HG03520 (cell line): ENCODE data around the gene COL4A6.

Experiments used
- ATAC-seq: cut with Tn5 transposase; IDR thresholded peaks from one replicate; pipeline ENCODE4 v1.9.1; 2021; ENCODE audit warnings: mild to moderate bottlenecking, moderate library complexity; ENCODE audit not compliant: unreplicated experiment

The COL4A6 gene

DNA sequence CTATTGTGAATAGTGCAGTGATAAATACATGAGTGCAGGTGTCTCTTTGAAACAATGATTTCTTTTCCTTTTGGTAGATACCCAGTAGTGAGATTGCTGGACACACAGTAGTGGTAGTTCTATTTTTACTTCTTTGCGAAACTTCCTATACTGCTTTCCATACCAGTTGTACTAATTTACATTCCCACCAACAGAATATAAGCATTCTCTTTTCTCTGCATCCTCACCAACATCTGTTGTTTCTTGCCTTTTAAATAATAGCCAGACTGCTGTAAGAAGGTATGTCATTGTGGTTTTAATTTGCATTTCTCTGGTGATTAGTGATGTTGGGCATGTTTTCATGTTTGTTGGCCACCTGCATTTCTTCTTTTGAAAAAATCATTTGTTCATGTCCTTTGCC, 105.9 kb downstream of the COL4A6 start:
- no peak for ATAC-seq

DNA sequence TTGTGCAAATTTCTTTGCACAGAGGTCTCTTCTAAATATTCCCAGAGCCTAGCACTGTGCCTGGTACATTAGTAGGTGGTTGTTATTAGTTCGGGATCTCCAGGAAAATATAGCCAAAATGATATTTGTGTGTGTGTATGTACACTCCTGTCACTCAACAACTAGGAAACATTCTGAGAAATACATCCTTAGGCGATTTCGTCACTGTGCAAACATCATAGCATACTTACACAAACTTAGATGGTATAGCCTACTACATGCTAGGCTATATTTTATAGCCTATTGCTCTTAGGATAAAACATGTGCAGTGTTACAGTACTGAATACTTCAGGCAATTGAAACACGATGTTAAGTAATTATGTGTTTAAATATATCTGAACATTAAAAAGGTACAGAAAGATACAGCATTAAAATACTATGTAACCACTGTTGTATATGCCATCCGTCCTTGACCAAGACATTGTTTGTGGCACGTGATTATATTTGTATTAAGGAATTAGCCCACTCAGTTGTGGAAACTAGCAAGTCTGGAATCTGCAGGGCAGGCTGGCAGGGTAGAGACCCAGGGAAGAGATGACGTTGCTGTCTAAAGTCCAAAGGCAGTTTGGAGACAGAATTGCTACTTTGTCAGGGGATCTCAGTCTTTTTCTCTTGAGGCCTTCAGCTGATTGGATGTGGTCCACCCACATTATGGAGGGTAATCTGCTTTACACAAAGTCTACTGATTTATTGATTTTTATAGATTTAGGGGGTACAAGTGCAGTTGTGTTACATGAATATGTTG, 106.9 kb downstream of the COL4A6 start:
- no peak for ATAC-seq

DNA sequence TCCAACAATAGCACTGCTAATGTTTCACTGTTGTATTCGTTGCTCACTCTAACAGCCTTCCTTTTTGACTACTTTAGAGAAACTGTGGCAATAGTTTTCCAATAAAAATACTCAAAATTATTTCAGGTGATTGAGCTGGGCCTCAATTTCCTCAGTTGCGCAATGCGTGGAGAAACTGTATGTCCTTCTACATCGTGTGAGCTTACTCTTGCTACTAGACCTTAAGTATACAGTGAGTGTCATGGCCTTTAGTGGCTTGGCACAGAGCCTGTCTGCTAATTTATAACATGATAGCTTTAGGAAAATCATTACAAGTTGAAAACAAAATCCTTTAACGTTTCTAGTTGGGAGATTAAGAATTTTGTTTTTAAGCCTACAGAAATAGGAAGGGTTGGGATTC, 114.5 kb downstream of the COL4A6 start:
- no peak for ATAC-seq

DNA sequence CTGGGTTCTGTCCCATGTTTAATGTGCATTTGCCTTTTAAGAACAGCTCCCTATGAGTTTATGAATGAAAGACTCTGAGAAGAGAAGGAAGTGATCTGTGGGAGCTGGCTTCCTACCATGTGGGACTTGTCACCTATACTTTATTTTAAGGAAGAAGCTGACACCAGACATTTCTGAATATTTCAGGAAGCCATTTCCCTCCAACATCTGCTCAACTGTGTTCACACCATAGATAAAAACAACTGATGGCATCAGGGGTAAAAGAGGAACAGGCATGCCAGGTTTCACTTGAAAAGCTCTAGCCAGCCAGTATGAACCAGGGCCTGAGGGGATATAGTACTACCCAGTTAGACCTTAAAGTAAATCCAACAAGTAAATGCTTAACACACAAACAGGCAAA, 116.0 kb downstream of the COL4A6 start:
- no peak for ATAC-seq

DNA sequence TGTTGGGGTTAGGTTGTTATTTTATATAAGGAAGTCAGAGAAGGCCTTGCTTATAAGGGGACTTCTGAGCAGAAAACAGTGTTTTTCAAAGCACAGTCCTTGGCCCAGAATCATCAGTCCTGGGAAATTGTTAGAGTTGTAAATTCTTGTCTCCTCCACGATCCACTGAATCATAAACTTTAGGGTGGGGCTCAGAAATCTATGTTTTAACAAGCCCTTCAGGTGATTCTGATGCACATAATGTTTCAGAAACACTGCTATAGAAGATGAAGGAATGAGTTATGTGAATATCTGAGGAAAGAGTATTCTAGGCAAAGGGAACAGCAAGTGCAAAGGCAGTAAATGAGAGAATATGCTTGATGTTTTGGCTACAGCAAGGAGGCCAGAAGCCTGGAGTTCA, 121.8 kb downstream of the COL4A6 start:
- no peak for ATAC-seq

DNA sequence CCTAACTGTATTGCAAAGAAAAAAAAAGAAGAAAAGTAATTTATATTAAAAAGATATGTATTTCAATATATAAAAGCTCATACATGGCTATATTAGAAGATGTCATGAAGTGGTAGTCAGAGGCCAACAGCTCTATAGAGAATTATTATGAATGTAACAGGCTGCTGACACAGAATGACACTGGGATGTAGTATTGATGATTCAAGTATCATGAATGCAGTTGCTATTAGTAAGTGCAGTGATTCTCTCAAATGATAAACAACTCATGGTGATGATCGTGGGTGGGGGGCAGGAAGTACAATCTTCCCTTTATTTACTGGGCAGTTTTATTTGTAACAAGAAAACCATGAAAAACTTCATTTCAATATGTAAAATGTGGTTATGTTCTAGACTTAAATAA, 124.6 kb downstream of the COL4A6 start:
- no peak for ATAC-seq

DNA sequence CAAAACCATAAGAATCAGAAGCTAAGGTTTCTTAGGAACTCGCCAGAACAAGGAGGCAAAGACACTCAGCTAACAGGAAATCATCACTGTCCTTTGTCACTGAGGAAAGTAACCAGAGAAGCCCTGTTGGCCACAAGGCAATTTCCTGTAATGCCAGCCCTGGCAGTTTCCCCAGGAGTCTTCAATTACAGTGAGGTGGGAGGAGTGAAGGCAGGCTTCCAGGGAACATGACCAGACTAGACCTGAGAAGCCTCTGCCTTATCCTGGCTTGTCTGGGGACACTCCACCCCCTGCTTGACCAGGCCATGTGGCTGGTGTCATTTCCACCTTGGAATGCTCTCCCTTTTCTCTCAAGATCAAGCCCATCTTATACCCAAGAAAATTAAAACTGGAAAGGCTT, 125.3 kb downstream of the COL4A6 start:
- no peak for ATAC-seq

DNA sequence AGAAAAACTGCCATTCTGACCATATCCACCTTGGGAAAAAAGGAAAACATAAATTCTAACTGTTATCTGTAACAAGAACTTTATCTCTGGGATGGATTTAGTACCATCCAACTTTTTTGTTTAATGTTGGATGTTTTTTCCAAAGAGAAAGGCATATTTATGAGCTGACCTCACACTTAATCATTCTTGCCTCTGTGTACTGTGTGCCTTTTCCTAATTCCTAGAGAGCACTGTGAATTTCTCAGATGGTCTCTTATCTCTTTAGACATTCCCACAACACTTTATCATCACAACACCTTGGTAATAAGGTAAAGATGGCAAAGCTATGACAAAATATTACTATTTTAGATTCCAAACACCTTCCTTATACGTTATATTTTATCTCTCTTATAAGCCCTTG, 126.2 kb downstream of the COL4A6 start:
- no peak for ATAC-seq

DNA sequence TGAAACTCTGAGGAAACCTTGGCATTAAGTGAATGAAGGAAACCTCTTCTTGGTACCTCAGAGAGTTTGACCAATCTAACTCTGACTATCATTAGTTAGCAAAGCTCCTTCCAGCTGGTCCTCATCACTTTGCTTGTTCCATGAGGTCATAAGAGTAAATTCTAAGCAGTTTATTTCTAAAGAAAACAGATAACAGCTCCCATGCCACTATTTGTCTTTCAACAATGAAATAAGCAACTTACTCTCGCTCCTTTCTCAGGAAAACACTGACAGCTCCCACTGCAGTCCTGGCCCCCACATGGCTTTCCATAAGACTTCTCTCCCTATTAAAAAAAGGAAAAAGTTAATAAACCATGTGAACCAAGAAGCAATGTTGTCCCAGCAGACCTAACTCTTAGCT, 127.7 kb downstream of the COL4A6 start:
- no peak for ATAC-seq

DNA sequence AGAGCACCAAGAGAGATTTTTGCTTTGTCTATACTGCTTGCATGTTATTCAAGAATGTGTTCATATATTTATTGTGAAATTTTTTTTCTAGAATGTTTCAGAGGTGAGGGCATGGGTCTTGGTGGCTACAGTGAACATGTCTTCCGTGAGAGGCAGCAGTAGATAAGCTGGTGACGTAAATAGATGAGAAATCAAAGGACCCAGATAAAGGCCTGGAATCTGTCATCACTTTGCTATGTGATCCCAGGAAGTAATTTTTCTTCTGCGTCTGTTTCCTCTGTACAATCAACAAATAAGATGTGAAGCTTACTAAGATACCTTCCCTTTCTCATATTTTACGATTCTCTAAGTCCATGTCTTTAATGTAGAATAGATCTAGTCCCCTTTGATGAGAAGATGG, 129.1 kb downstream of the COL4A6 start:
- ATAC-seq: no peak

DNA sequence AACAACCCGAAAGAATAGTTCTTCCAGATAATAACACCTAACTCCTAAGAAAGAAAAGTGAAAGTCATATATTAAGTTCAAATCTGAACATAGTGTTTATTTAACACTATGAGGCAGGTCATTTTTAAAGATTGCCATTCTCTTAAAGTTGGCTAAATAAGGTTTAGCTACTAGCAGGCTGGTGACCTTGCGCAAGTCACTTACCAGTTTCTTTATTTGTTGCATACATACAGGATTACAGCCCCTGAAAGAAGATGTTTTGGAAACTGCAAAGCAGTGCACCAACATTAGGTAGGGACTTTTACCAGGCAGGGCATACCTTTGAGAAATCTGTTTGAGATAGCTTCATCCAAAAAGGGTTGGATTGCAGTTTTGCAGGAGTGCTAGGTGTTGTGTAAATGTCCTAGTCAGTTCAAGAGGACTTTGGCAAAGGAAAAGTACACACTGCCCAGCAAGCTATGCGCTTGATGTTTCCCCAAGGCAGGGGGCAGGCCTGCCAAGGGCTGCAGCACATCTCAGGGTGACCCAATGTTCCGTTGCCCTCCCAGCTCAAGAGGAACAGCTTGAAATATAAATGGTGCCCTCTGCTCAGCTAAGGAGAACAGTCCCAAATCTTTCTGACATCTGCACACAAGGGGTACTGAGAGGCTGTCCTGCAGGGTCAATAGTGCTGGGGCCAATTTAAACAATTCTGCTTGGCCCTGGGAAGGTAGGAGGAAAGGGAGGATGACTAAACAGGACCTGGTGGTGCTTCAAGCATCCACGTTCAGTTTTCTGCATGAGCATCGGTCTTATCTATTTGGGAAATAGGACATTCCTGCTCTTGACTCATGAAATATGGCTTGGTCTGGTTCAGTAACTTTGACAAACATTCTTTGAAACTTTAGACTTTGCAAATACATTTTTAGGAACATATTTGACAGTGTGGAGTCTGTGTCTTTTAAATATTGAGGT, 130.8 kb downstream of the COL4A6 start:
- ATAC-seq: no peak

DNA sequence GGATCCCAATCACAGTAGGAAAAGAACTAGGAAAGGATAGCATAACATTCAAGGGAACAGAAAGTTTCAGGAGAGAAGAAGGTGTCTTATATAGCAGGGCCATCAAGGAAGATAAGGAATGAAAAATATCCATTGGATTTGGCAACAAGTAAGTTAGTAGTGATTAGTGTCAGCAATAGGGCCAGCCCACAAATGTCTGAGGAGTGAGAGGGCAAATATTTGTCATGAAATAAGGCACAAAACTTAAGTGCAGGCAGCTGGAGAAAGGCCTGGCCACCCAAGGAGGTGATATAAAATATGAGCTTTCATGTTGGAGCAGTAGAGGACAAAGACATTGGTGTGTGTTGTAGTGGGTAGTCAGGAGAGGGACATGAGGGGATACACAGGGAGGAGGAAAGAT, 132.1 kb downstream of the COL4A6 start:
- ATAC-seq: no peak

DNA sequence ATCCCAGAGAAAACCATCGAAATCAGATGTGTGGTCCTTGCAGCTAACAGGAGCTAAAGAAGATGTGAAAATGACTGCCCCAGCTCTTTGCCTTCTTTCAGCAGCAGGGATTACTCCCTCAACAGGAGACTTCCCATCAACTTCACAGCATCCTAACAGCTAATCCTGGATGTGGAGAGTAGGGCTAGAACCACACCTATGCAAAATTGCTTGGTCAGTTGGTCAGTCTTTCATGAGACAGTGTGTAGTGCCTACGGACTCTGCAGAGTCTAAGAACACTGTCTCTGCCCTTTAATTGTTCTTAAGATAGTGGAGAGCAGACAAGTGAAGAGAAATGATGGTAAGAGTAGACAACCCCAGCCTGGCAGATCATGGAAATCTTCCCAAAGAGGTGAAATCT, 133.5 kb downstream of the COL4A6 start:
- no peak for ATAC-seq

DNA sequence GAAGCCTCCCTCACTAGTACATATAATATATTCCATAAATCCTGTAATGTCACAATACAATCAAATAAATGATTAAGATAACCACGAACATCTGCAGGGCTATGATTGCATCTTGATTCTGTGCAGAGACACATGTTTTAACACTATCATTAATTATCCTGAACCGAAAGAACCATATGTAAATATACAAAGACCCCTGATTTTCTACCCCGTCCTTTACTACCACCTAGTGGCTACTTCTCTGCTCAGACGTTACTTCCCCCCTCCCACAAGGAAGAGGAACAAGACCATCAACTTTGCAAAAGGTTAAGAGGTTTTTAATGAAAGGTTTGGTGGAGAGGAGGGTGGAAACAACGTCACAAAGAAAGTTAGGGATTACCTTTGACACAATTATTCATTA, 134.0 kb downstream of the COL4A6 start:
- no peak for ATAC-seq

DNA sequence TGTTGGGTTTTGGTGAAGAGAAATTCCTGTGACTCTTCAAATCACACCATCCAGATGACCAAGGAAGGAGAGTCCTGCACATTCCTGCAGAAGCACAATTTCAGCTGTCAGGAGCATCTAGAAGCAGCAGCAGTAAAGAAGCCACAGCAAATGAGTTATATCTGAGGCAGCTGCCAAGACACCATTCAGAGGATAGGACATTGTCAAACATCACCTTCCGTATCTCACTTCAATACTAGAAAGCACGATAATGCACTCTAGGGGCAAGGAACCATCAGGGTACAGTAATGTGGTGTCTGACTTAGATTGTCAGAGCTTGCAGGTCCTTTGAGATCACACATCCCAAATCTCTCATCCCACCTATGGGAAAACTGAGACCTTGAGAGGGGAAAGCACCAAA, 134.5 kb downstream of the COL4A6 start:
- ATAC-seq: no peak

DNA sequence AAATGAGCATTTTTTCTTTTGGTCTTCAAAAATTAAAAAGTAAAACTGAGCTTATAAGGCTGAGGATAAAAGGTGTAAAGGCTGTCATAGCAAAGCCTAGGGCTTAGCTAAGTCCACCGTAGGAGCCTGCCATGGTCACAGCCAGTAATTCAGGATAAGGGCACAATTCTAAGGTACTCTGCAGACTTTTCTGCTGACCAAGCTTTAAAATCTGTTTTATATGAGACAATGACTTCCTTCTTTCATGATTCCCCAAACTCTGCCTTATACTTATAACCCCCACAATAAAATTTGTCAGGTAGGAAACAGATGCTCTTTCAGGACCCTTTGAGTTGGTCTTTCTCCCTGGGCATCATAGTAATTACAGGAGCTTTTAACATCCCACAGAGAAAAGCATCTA, 138.5 kb downstream of the COL4A6 start:
- peak; percentile 17 for ATAC-seq

DNA sequence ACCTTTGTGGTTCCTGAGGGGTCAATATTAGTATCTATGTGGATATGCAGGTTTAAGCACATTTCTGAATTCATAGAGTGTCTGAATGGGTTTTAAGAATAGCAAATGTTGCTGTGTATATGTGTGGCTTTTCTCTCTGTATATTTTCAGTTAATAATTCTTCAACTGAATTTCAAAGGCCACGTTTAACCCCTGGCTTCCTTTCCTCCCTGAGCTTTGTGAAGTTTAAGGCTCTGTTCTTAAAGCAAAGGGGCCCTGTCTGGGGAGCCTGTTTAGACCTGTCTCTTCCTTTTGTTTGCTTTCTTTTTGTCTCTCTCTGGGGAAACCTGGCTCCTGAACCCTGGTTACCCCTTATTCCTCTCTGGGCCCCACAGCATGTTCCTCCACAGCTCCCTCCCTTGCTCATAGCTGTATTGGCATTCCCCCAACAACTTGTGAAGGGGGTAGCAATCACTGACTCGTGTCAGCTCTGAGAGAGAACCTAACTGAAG, 139.1 kb downstream of the COL4A6 start:
- peak; percentile 50 for ATAC-seq

DNA sequence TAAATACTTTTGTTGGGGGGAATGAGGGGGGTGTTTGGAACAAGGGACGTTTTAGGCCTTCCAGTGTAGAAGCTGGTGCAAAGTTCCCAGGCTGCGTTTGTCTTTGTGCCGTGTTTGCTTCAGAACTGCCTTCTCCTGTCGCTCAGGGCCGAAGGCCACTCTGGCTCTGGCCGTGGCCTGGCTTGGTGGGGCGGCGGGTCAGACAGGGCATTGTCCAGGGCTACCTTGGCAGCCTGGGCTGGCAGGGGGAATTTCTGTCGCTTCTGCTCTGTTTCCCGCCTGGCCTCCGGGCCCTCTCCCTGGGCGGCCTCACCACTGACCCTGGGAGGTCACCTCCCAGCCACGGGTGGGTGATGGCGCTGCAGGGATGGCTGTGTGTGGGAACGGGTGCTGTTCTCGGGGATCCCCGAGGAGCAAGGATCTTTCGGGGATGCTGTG, 140.0 kb downstream of the COL4A6 start:
- no peak for ATAC-seq

DNA sequence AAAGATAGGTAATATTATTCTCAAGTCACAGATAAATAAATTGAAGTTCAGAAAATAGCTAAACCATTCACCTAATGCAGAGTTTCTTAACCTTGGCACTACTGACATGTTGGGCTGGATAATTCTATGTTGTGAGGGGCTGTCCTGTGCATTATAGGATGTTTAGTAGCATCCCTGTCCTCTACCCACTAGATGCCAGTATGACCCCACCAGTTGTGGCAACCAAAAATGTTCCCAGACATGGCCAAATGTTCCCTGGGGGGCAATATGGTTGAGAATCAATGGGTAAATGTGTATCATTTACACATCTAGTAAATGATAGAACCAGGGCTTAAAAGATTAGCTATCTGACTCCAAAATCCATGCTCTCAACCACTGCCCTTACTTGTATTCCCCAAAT, 140.9 kb downstream of the COL4A6 start:
- ATAC-seq: no peak

DNA sequence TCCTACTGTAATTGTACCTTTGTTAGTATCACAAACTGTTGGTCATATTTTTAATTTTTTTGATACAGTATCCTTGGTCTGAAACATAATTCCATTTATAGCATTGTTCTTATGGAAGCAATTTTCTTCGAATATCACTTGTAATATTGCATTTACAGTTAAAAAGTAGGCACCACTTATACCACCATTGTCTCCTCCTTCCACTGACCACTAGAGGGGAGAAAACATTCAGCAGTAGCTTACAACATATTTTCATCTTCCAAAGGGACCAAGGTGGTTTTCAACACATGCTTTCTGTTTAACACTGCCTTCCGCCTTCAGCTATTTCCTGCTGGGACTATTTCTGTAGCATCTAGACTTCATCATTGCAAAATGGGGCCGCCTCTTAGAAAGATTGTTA, 146.2 kb downstream of the COL4A6 start:
- ATAC-seq: no peak

DNA sequence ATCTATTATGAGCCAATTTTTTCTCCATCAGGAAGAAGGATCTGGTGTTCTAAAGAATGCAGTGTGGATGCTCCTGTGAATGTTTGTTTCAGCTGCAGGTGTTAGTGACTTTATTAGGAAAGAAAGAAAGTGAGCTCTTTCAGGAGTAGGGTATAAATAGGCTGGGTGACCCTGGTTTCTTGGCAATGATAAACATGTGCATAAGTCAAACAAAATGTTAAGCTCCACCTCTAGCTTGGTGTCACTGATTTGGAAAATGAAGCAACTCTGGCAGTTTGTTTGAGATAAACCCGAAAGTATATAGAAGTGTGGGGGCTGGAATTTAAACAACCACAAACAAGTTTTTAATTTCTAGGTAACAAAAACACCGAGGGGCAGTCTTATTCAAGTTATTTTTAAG, 152.3 kb downstream of the COL4A6 start:
- no peak for ATAC-seq

DNA sequence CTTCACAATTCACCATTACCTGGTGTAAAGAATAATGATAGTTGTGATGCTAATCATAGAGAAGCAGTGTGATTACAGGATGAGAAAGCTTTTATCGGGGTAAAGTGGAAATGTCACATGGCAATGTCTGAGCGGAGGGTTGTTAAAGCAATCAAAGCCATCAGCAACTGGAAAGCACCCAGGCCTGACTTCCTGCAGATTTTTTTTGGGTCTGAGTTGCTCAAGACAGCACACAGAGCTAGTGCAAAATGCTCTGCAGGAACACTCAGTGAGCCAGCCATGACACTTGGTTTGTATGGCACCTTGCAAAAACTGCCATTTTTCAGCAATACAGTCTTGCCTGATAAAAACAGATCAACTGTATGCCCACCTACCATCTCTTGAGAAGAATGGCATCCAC, 152.9 kb downstream of the COL4A6 start:
- ATAC-seq: no peak
